ENCODE measurements around the gene PRRC2A.

Gene PRRC2A

DNA sequence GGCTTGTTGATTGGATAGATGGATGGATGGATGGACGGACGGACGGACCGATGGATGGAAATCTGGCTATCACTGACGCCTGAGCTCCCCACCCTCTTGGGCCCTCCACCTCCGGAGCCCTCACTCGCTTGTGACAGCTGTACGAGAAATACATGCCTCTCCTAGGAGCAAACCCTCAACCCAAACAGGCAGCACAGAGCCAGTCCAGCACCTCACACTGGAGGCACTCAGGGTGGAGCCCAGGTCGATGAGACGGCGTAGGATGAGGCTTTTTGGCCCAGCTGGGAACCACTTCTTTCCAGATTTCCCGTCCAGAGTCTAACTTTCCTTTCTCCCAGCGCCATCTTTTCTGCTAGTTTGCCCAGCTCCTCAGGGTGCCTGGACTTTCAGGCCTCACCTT lies 63.1 kb downstream of the PRRC2A start:
- TF ChIP-seq, protein P1, sequence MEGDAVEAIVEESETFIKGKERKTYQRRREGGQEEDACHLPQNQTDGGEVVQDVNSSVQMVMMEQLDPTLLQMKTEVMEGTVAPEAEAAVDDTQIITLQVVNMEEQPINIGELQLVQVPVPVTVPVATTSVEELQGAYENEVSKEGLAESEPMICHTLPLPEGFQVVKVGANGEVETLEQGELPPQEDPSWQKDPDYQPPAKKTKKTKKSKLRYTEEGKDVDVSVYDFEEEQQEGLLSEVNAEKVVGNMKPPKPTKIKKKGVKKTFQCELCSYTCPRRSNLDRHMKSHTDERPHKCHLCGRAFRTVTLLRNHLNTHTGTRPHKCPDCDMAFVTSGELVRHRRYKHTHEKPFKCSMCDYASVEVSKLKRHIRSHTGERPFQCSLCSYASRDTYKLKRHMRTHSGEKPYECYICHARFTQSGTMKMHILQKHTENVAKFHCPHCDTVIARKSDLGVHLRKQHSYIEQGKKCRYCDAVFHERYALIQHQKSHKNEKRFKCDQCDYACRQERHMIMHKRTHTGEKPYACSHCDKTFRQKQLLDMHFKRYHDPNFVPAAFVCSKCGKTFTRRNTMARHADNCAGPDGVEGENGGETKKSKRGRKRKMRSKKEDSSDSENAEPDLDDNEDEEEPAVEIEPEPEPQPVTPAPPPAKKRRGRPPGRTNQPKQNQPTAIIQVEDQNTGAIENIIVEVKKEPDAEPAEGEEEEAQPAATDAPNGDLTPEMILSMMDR (IDR thresholded peaks at IDR 0.05; ENCODE audit: insufficient read depth, low read depth, low read length, missing control alignments) = no peak
- H3K4me3 ChIP-seq (ENCODE audit: low read depth, low read length) = no peak overlapping the region
- no peak for DNase-seq (ENCODE audit: low read depth)

DNA sequence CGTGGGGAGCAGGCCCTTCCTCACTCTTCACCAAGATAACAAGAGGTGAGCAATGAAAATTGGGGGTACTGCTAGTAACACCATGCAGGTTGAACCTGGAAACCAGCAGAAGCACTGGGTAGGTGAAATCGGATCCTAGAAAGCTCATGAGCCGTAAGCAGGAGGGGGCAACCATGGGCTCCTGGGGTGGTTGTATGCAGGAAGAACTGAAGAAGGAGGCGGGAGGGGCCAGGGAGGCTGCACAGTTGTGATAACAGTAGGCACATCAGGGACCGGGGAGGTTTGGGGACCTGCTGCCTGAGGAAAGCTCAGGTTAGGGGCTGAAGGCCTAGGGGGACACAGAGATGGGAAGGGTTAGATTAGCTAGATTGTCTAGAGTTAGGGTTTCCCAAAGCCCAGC lies 66.0 kb downstream of the PRRC2A start:
- no peak overlapping the region for H3K4me3 ChIP-seq (ENCODE audit: low read depth, low read length)
- TF ChIP-seq, protein P1 (IDR thresholded peaks at IDR 0.05; ENCODE audit: insufficient read depth, low read depth, low read length, missing control alignments) = no peak
- no peak for DNase-seq (ENCODE audit: low read depth)

DNA sequence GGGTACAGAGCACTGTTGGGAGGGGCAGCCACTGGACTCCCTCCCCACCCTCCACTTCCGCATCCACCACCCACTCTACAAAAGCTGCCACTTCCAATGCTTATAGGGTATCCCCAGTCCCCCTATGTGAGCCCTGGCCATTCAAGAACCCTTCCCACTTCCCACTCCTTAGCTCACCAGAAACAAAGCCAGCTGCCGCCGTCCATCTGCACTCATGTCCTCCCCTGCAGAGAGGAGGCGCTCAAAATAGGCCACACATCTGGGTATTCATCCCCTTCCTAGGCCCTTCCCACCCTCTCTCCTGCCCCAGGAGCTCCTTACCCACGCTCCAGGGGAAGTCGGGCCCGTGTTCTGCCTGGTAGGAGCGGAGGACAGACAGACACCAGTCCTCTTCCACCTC lies 66.8 kb downstream of the PRRC2A start:
- TF ChIP-seq, protein P1 (IDR thresholded peaks at IDR 0.05; ENCODE audit: insufficient read depth, low read depth, low read length, missing control alignments) = no peak
- no peak for DNase-seq (ENCODE audit: low read depth)
- H3K4me3 ChIP-seq (ENCODE audit: low read depth, low read length) = no peak overlapping the region

All from GM12865 (cell line).